ENCODE measurements around the gene SH2D7.
"Not testable (repeated sequence)": the region's sequence is repeated elsewhere in the genome, so short reads cannot be mapped to it uniquely, and the experiment has no call there.

SH2D7 gene

DNA sequence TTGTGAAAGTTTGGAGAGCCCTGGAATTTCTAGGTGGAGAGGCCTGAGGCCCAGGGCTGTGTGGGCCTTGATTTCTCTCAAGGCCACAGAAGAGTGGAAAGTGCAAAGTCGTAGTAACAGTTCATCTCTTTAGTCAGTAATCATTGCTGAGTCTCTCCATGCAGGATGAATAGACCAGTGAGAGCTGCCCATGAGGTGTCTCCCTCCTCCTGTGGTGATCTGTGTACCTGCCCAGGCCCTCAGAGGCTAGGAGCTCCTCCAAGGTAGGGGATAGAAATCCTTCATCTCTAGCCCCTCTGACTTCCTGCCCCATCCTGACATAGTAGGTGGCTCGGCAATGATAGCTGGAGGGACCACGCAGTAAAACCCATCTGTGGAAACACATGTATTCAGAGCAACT lies 50.0 kb downstream of the SH2D7 start:
- no peak for DNase-seq (ENCODE audit: low spot score)

DNA sequence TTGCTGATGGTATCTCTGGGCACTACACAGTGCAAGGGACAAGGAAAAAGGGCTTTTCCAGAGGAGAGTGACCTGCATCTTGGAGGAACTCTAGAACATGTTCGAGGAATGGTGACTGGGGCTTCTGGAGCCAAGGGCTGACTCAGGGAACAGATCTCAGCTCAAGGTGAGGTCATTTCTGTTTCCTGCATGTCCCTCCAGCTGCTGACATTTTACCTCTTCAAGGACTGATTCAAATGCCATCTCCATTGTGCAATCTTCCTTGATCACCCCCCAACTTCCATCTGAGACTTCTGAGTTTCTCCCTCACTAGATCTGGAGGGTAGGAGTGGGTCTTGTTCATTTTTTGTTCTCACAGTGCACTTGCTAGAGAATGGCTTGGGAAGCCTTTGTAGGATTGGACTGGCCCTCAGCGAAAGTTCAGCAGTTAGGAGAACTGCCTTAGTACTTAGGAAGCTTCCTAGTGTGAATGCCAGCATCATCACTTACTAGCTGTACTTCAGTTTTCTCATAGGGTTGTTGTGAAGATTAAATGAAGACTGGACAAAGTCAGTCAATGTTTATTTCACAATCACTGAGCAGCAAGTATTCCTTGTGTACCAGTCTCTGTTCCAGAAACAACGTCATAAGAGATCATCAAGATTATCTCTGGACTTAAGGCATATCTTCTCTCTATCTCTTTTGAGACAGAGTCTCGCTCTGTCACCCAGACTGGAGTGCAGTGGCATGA lies 54.2 kb downstream of the SH2D7 start:
- DNase-seq (ENCODE audit: low spot score) = no peak

DNA sequence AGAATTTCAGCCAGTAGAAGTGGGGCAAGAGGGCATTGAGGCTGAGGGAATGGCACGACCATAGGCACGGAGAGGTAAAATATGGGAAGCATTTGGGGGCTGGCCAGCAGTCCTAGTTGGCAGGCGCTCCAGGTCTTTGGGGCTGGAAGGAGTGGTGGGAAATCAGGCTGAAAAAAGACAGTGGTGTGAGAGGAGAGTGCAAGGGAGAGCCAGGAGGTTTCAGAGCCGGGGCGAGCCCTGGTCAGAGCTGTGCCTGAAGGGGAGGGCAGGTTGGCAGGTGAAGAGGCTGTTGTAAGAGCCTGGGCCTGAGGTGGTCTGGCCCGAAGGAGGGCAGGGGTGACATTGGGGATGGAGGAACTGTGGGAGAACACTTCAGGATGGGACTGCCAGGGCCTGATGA lies 55.2 kb downstream of the SH2D7 start:
- DNase-seq (ENCODE audit: low spot score) = no peak

DNA sequence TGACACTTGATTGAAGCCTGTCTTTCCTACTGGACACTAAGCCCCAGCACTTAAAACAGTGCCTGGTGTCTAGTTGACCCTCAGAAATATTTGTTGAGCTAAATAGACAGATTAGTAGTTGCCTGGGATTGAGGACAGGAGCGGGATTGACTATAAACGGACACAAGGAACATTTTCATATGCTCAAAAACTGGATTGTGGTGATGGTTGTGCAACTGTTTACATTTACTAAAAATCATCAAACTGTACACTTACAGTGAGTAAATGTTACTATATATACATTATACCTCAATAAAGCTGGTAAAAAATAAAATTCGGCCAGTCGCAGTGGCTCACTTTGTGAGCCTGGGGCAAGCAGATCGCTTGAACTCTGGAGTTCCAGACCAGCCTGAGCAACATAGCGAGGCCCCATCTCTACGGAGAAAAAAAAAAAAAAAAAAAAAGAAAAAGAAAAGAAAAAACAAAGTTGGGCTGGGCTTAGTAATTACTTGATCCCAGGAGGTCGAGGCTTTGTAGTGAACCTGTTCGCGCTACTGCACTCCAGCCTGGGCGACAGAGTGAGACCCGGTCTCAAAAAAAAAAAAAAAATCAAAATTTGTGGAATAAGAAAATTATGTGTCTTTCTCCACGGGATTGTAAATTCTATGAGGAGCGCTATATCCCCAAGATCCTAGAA lies 56.2 kb downstream of the SH2D7 start:
- no peak for DNase-seq (ENCODE audit: low spot score)

DNA sequence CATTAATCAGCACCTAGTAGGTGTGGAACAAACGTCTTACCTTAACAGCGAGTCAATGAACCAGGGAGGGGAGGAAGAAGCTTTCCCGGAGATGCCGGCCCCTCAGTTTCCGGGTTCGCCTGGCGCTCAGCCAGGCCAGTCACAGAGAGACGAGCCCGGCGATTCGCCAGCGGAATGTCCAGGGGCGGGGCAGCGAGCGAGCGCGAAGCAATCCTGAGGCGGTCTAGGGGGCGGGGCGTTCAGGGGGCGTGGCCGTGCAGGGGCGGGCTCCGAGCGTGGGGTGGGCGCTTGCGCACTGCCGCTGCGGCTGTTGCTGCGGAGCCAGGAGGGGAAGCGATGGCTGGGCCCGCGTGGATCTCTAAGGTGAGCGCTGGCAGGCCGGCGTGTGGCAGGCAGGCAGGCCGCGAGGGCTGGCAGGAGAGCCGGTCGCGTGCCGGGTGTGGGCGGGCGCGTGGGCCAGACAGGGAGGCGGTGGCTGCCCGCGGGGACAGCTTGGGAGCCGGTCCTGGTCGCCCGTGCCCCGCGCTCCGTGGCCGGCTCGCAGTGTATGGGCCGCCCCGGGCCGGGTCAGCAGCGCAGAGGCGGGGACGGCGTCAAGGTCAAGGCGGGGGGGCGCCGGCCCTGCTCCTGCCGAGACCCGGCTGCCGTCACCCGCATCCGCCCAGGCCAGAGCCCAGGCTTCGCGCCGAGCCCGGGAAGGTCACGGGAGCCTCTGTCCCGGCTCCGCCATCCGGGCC lies 56.9 kb downstream of the SH2D7 start, which contains the start of gene IDH3A:
IDH3A (plus strand) TSS at position 295 of the 737 bp plus-strand sequence; CDS start at position 337, 42 bp downstream.
- DNase-seq (ENCODE audit: low spot score) = peak; percentile 100

DNA sequence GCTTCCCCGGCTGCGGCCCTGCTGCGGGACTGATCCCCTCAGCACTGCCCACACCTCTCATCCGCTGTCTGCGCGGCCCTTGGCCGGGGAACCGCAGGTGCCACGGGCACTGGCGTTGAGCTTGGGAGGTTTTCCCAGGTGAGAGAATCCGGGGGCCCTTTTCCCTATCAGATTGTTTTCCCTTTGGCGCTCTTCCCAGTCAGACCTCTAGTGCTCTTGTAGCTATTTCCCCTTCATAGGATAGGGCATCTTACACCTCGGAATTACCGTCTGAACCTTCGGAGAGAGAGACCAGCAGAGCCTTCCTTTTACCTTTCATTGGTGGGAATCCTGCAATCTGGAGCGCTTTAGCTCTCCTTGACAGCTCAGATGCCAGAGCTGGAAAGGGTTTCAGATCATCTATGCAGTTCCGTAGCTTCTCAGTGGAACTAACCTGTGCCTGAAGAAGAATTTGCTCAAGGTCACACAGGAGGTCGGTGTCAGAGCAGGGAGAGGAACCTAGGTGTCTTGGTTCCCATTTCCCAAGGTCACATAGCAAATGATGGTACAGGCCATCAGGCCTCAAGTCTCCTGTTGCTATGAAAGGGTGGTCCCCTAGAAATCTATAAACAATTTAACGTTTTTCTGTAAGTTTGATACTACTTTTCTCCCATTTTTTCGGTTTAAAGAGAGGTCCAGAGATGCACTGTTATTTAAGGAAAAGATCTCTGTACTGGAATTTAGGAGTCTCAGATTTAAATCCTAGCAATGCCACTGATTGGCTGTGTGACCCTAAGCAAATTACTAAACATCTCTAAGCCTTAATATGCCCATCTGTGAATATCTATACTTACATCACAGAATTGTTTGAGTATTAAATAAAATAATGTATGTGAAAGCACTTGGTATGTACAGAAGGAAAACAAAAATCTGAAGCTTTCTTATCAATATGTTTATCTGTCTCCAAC lies 57.7 kb downstream of the SH2D7 start:
- no peak for DNase-seq (ENCODE audit: low spot score)

DNA sequence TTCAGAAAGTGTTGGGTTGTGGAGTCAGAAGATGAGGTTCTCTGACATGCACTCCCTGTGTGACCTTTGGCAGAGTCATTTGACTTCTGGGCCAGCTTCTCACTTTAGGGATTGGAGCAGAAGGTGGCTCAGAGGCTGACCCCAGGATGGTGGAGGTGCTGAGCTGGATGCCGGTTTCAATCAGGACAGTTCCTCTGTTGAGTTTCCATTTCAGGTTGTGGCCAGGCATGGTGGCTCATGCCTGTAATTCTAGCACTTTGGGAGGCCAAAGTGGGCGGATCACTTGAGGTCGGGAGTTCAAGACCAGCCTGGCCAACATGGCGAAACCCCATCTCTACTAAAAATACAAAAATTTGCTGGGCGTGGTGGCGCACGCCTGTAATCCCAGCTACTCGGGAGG lies 58.7 kb downstream of the SH2D7 start:
- DNase-seq (ENCODE audit: low spot score) = not testable (repeated sequence)
